Measurements from ENCODE around the gene ITPA. TPM values are rescaled to one million over a fixed set of nuclear protein-coding genes. Genes with fewer than 3 reads are reported as not detected.

ITPA gene
- total RNA-seq, 1 experiment from 2014 or later = 78.9 TPM

DNA sequence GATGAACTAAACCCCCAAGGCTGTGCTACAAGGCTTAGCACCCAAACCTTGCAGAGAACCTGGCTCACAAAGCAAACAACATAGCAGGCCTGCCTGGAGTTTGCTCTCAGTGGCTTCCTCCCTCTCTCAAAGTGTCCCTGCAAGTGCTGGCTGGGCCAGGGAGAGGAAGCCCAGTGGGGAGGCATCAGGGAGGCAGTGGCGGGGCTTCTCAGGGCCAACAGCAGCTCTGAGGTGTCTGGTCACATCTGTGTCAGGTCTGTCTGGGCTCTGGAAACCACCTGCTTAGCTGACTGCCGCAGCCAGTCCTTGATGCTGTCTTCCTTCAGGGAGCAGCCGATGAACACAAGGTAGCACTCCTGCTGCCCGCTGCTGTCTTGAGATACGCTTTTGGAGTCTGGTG is 46.4 kb downstream of the ITPA start:
- in situ Hi-C loops (cut with HindIII; ENCODE audit: low sequenced_read_pairs) = no loop called here
- no peak for DNase-seq (ENCODE audit: low spot score)

GRCh38 chr20:3258429-3258828 is 49.1 kb downstream of the ITPA start:
- no peak for DNase-seq (ENCODE audit: low spot score)
- in situ Hi-C loops (cut with HindIII; ENCODE audit: low sequenced_read_pairs) = no loop called here

- in situ Hi-C loops (cut with HindIII; ENCODE audit: low sequenced_read_pairs) = no loop called here
- DNase-seq (ENCODE audit: low spot score) = no peak
Measured at GRCh38 chr20:3262566-3262965, 53.3 kb downstream of the ITPA start.

DNA sequence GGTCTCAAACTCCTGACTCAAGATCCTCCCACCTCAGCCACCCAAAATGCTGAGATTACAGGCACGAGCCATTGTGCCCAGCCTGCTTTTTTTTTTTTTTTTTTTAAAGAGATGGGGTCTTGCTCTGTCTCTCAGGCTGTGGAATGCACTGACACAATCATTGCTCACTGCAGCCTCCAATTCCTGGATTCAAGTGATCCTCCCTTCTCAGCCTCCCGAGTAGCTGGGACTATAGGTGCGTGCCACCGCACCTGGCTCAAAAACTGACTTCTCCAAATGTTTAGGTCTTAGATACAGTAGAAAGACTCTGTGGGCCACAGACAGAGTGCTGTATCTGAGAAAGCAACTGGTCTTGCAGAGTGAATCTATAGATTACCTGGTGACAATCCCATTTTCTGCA is 60.8 kb downstream of the ITPA start:
- in situ Hi-C loops (cut with HindIII; ENCODE audit: low sequenced_read_pairs) = no loop called here
- no peak for DNase-seq (ENCODE audit: low spot score)

DNA sequence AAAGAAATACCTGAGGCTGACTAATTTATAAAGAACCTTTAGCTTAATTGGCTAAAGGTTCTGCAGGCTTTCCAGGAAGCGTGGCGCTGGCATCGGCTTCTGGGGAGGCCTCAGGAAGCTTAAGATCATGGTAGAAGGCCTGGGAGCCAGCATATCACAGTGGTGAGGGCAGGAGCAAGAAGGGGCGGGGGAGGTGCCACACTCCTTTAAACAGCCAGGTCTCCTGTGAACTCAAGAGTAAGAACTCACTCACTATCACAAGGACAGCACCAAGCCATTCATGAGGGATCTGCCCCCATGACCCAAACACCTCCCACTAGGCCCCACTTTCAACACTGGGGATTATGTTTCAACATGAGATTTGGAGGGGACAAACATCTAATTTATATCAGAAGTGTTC is 64.1 kb downstream of the ITPA start:
- in situ Hi-C loops (cut with HindIII; ENCODE audit: low sequenced_read_pairs) = no loop called here
- no peak for DNase-seq (ENCODE audit: low spot score)

Other genes starting within 250 kb of the ITPA start
- gene GNRH2, start 165.9 kb upstream of the ITPA start, total RNA-seq (2014; rRNA removed; shearing (Covaris generic)) = not detected in 2 replicates
- 105 and 142 TPM in 2 replicates for gene MRPS26, start 163.4 kb upstream of the ITPA start, total RNA-seq (2014; rRNA removed; shearing (Covaris generic))
- not detected in 2 replicates for gene OXT, start 137.9 kb upstream of the ITPA start, total RNA-seq (2014; rRNA removed; shearing (Covaris generic))
- not detected in 2 replicates for gene AVP, start 124.8 kb upstream of the ITPA start, total RNA-seq (2014; rRNA removed; shearing (Covaris generic))
- 13.0 and 19.4 TPM in 2 replicates for gene FASTKD5, start 49.6 kb upstream of the ITPA start, total RNA-seq (2014; rRNA removed; shearing (Covaris generic))
- gene UBOX5, start 49.6 kb upstream of the ITPA start, total RNA-seq (2014; rRNA removed; shearing (Covaris generic)) = 3.8 and 8.8 TPM in 2 replicates
- 10.4 and 15.2 TPM in 2 replicates for gene LZTS3, start 35.9 kb upstream of the ITPA start, total RNA-seq (2014; rRNA removed; shearing (Covaris generic))
- gene DDRGK1, start 4.8 kb upstream of the ITPA start, total RNA-seq (2014; rRNA removed; shearing (Covaris generic)) = 22.4 and 23.9 TPM in 2 replicates
- gene SLC4A11, start 29.7 kb downstream of the ITPA start, total RNA-seq (2014; rRNA removed; shearing (Covaris generic)) = 0.17 and 1.4 TPM in 2 replicates
- 6.1 and 7.8 TPM in 2 replicates for gene DNAAF9, start 198.2 kb downstream of the ITPA start, total RNA-seq (2014; rRNA removed; shearing (Covaris generic))

Measured in G401 (cell line).